CD4-positive, alpha-beta T cell (primary cell): ENCODE measurements around the gene CALN1. TPM values are rescaled to one million over a fixed set of nuclear protein-coding genes. Genes with fewer than 3 reads are reported as not detected.

Experiments used
- ATAC-seq: fragments of 200-7000 bp; cut with Tn5 transposase; one replicate; pipeline ENCODE4 v1.10.0; 2022; ENCODE audit warnings: mild to moderate bottlenecking; ENCODE audit not compliant: poor library complexity
- CTCF ChIA-PET: fragments of 350-600 bp; sonication (Branson Sonifier 250); formaldehyde crosslinking; loops from one replicate; lab custom pipeline; 2021; ENCODE audit warnings: antibody characterized with exemption, inconsistent platforms; lab: Charles Lee
- POLR2A ChIA-PET: fragments of 350-600 bp; sonication (Branson Sonifier 250); formaldehyde crosslinking; loops from one replicate; lab custom pipeline; 2021; ENCODE audit warnings: antibody characterized with exemption, inconsistent platforms; lab: Charles Lee
- DNase-seq, 14 experiments: peaks; one replicate each; pipeline ENCODE4 v3.0.0-alpha.2; 2013 to 2020; ENCODE audit warnings: mixed read lengths in 2 of 14
- H3K27ac ChIP-seq, 2 donors: one replicate each; pipeline versions ENCODE4 v1.5.1 to v1.7.0; 2013; ENCODE audit warnings: low read length in 2 of 2, low read depth in 1 of 2, mild to moderate bottlenecking in 1 of 2
- H3K27me3 ChIP-seq, 2 experiments: 1 replicate in 1 of 2; 2 replicates in 1 of 2; pipeline versions ENCODE4 v1.6.1 to v1.7.0; 2013; ENCODE audit warnings: low read length in 2 of 2, control low read depth in 1 of 2, mild to moderate bottlenecking in 1 of 2, moderate library complexity in 1 of 2; ENCODE audit not compliant: insufficient read depth in 2 of 2, control insufficient read depth in 1 of 2
- H3K36me3 ChIP-seq: one replicate; pipeline ENCODE4 v1.6.1; 2013; ENCODE audit warnings: low read length, control low read depth; ENCODE audit not compliant: insufficient read depth
- H3K4me1 ChIP-seq: one replicate; pipeline ENCODE4 v1.6.1; 2013; ENCODE audit warnings: low read length, control low read depth; ENCODE audit not compliant: insufficient read depth
- H3K4me3 ChIP-seq: one replicate; pipeline ENCODE4 v1.5.1; 2013; ENCODE audit warnings: mild to moderate bottlenecking, low read length, moderate library complexity
- H3K9me3 ChIP-seq, 2 experiments: 1 replicate in 1 of 2; 2 replicates in 1 of 2; pipeline versions ENCODE4 v1.6.1 to v1.7.0; 2013; ENCODE audit warnings: low read length in 2 of 2, mild to moderate bottlenecking in 2 of 2, control low read depth in 1 of 2, moderate library complexity in 1 of 2; ENCODE audit not compliant: control insufficient read depth in 1 of 2, insufficient read depth in 1 of 2
- H3K27ac Mint-ChIP-seq: one replicate; pipeline ENCODE4 v1.8.0; 2020; ENCODE audit warnings: mixed read lengths
- H3K27me3 Mint-ChIP-seq: one replicate; pipeline ENCODE4 v1.8.0; 2021; ENCODE audit warnings: mixed read lengths
- H3K36me3 Mint-ChIP-seq: one replicate; pipeline ENCODE4 v1.8.0; 2021; ENCODE audit warnings: low read depth, mixed read lengths
- H3K4me1 Mint-ChIP-seq: one replicate; pipeline ENCODE4 v1.8.0; 2021; ENCODE audit warnings: low read depth, mixed read lengths
- H3K4me3 Mint-ChIP-seq: one replicate; pipeline ENCODE4 v1.8.0; 2020; ENCODE audit warnings: mild to moderate bottlenecking, mixed read lengths
- H3K9me3 Mint-ChIP-seq: one replicate; pipeline ENCODE4 v1.8.0; 2020; ENCODE audit warnings: mixed read lengths
- CTCF ChIP-seq: fragments of 200-600 bp; IDR thresholded peaks from one replicate; pipeline ENCODE4 v1.8.0; 2022; ENCODE audit warnings: antibody characterized with exemption, mild to moderate bottlenecking
- intact Hi-C, 2 experiments: fragments of 100-400 bp; cut with DNase I in 1 of 2; cut with micrococcal nuclease in 1 of 2; formaldehyde crosslinking; loops; one replicate each; pipeline versions ENCODE4 v1.15.1 to v1.9.0; 2023 to 2025; cut with DNase I, micrococcal nuclease
- total RNA-seq, 174 experiments: library from RNA in 2 of 174; stranded (reverse) in 2 of 174; gene quantifications; one replicate each; pipeline ENCODE4 v1.2.3 and lab custom pipeline; 2021 to 2026

CALN1 gene
- total RNA-seq, 2 experiments from 2014 or later, result 0.06 TPM; not detected in 1

GRCh38 chr7:71753236-71753635 lies 658.9 kb downstream of the CALN1 start:
- ChIA-PET POLR2A (no interaction called here), CTCF (no interaction called here)
- Mint-ChIP-seq H3K9me3 (peaks cover 12% of the 10 kb centered on the region), H3K36me3 (no peaks in the 10 kb centered on the region), H3K4me3 (no peak overlapping the region), H3K27ac (no peak overlapping the region), H3K27me3 (peaks cover 35% of the 10 kb centered on the region), H3K4me1 (no peaks in the 10 kb centered on the region)
- H3K4me3 ChIP-seq, result no peak overlapping the region
- TF ChIP-seq CTCF, result no peak
- DNase-seq (no peak), ATAC-seq (no peak)
- no peak overlapping the region for H3K27ac ChIP-seq
- H3K36me3 ChIP-seq, result no peaks in the 10 kb centered on the region
- H3K4me1 ChIP-seq, result peaks cover 2% of the 10 kb centered on the region
- intact Hi-C loops, result loop anchor here (10.0 kb wide), 2 partner anchors 582 to 742 kb away; no protein-coding TSS in a partner anchor
- peaks cover 0 to 17% of the 10 kb centered on the region in 2 experiments for H3K9me3 ChIP-seq
- peaks cover 9 to 10% of the 10 kb centered on the region in 2 experiments for H3K27me3 ChIP-seq

- no peak for TF ChIP-seq CTCF
- H3K4me3 Mint-ChIP-seq, result no peak overlapping the region
- peaks cover 0 to 17% of the 10 kb centered on the region in 2 experiments for H3K9me3 ChIP-seq
- H3K4me1 Mint-ChIP-seq, result no peaks in the 10 kb centered on the region
- POLR2A ChIA-PET, result no interaction called here
- no peaks in the 10 kb centered on the region for H3K36me3 ChIP-seq
- H3K27ac ChIP-seq, result no peak overlapping the region
- intact Hi-C loops, result loop anchor here (10.0 kb wide), 2 partner anchors 582 to 742 kb away; no protein-coding TSS in a partner anchor
- H3K4me3 ChIP-seq, result no peak overlapping the region
- peaks cover 9 to 10% of the 10 kb centered on the region in 2 experiments for H3K27me3 ChIP-seq
- H3K9me3 Mint-ChIP-seq, result peaks cover 10% of the 10 kb centered on the region
- H3K27me3 Mint-ChIP-seq, result peaks cover 35% of the 10 kb centered on the region
- DNase-seq (peak in 5 of 14 experiments; percentile 6 to 32 (median 18)), ATAC-seq (no peak)
- peaks cover 2% of the 10 kb centered on the region for H3K4me1 ChIP-seq
- CTCF ChIA-PET, result no interaction called here
- no peak overlapping the region for H3K27ac Mint-ChIP-seq
- H3K36me3 Mint-ChIP-seq, result no peaks in the 10 kb centered on the region
Observed at GRCh38 chr7:71752171-71752935, 659.8 kb downstream of the CALN1 start.

- ChIA-PET POLR2A (no interaction called here), CTCF (no interaction called here)
- peaks cover 9 to 10% of the 10 kb centered on the region in 2 experiments for H3K27me3 ChIP-seq
- H3K4me3 Mint-ChIP-seq, result no peak overlapping the region
- intact Hi-C loops, result loop anchor here (10.0 kb wide), 2 partner anchors 585 to 745 kb away; no protein-coding TSS in a partner anchor
- H3K4me3 ChIP-seq, result no peak overlapping the region
- H3K4me1 Mint-ChIP-seq, result no peaks in the 10 kb centered on the region
- peaks cover 2% of the 10 kb centered on the region for H3K4me1 ChIP-seq
- H3K9me3 Mint-ChIP-seq, result peaks cover 5% of the 10 kb centered on the region
- H3K27ac Mint-ChIP-seq, result no peak overlapping the region
- H3K36me3 Mint-ChIP-seq, result no peaks in the 10 kb centered on the region
- no peak for TF ChIP-seq CTCF
- H3K36me3 ChIP-seq, result no peaks in the 10 kb centered on the region
- ATAC-seq (no peak), DNase-seq (no peak)
- H3K27me3 Mint-ChIP-seq, result peaks cover 35% of the 10 kb centered on the region
- H3K9me3 ChIP-seq, result peaks cover 0 to 14% of the 10 kb centered on the region in 2 experiments
- H3K27ac ChIP-seq, result no peak overlapping the region
Observed at GRCh38 chr7:71750290-71750689, 661.8 kb downstream of the CALN1 start.
